ENCODE measurements around the gene B4GALT2. TPM values are rescaled to one million over a fixed set of nuclear protein-coding genes. Genes with fewer than 3 reads are reported as not detected.
A peak's percentile ranks its signal among the peaks of the same experiment; 100 is the strongest.

The B4GALT2 gene
- total RNA-seq, 1 experiment from 2014 or later = 66.2 TPM

- CTCF ChIA-PET = interaction anchor here (0.5 to 0.6 kb wide), 2 partner anchors 9 to 45 kb away, joined by 3 read pairs; no protein-coding TSS in a partner anchor
These were observed 12.6 kb downstream of the B4GALT2 start, which contains the start of gene CCDC24 for GRCh38 chr1:43991476-43992231. TSS of gene CCDC24 (plus strand) at chr1:43991599. CDS start at chr1:43991879, 280 bp downstream.

DNA sequence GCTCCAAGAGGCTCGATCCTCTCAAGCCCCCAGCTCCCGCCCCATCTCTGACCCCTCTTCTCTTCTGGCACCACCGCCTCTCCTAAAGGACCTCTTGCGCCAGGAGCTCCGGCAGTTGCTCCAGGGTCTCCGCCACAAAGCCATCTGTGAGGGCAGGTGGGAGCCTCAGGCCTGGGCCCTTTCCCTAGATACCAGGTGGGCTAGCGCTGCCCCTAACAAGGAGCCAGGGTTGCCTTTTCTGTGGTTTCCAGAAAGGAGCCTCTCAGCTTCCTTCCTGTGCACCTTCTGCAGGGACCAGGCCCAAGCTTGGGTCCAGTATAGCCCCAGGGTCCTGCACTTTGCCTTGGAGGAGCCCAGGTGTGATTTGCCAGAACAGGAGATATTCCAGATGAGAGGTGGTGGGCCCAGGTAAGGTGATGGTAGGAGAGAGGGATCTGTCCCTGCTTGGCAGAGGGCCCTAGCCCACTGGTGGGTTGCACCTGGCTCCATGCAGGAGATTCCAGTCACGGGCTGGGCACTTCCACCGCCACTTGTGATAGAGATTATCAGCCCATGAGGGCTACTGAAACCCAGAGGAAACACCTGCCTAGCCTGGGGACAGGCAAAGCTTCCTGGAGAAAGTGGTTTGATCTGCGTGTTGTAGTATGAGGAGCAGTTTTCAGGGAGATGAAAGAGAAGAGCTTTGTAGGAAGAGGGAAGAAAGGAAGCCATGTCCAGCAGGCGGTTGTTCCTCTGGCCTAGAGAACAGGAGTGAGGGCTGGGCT lies 13.4 kb downstream of the B4GALT2 start:
- ChIA-PET CTCF (interaction anchor here (0.5 to 0.7 kb wide), 5 partner anchors 8 to 229 kb away, joined by 3 read pairs; no protein-coding TSS in a partner anchor), POLR2A (ENCODE audit: unreplicated experiment) (interaction anchor here (0.5 to 0.7 kb wide), 5 partner anchors 36 to 786 kb away, joined by 3 to 9 read pairs (median 5); partner anchors contain the start of genes C1orf210 and ST3GAL3)
- H4K20me1 ChIP-seq (ENCODE audit: insufficient read depth) = no peaks in the 10 kb centered on the region; the same call in 1 of the 2 replicates
- no peaks in the 10 kb centered on the region for H3K9me3 ChIP-seq (ENCODE audit: insufficient read depth, low read depth)
- H3K4me3 ChIP-seq = peak overlapping the region; percentile 59
- peak overlapping the region; percentile 75; the same call in 1 of the 2 replicates for H2AFZ ChIP-seq
- H3K79me2 ChIP-seq (ENCODE audit: low read depth) = no peaks in the 10 kb centered on the region
- peak overlapping the region; percentile 86 for H3K27ac ChIP-seq
- no peak for TF ChIP-seq CTCF (conservative IDR thresholded peaks at IDR 0.05)
- TF ChIP-seq EZH2 (IDR thresholded peaks at IDR 0.05; ENCODE audit: low read depth) = no peak
- TSS peak; percentile 34 for BruUV-seq (replicated peaks)
- DNase-seq = peak in 1 of 2 experiments; percentile 14
- H3K4me1 ChIP-seq (replicated peaks; ENCODE audit: insufficient read depth) = peaks cover 25% of the 10 kb centered on the region
- peaks cover 54% of the 10 kb centered on the region for H3F3A ChIP-seq (ENCODE audit: insufficient read depth, low read depth)
- no peaks in the 10 kb centered on the region for H3K36me3 ChIP-seq (ENCODE audit: low read depth)
- peak overlapping the region; percentile 97 for H3K4me2 ChIP-seq
- intact Hi-C loops (cut with micrococcal nuclease; ENCODE audit: unreplicated experiment) = loop anchor here (1.0 to 5.0 kb wide), 3 partner anchors 40 to 463 kb away; partner anchors contain the start of gene SLC6A9
- no peaks in the 10 kb centered on the region for H3K9me2 ChIP-seq (ENCODE audit: insufficient read depth)
- no peaks in the 10 kb centered on the region for H3K27me3 ChIP-seq (ENCODE audit: insufficient read depth, low read depth)

More at GRCh38 chr1:43991476-43992231, 12.6 kb downstream of the B4GALT2 start, which contains the start of gene CCDC24:
- intact Hi-C loops (cut with micrococcal nuclease; ENCODE audit: unreplicated experiment) = loop anchor here (1.0 to 5.0 kb wide), 5 partner anchors 11 to 462 kb away; partner anchors contain the start of genes IPO13 and SLC6A9
- TF ChIP-seq EZH2 (IDR thresholded peaks at IDR 0.05; ENCODE audit: low read depth) (no peak), CTCF (conservative IDR thresholded peaks at IDR 0.05) (no peak)
- Histone ChIP-seq H3K4me1 (replicated peaks; ENCODE audit: insufficient read depth) (peaks cover 25% of the 10 kb centered on the region), H2AFZ (peak within 1 kb of the TSS; percentile 75), H3K27ac (peak within 1 kb of the TSS; percentile 86), H3K9me3 (ENCODE audit: insufficient read depth, low read depth) (no peaks in the 10 kb centered on the region), H3K9me2 (ENCODE audit: insufficient read depth) (no peaks in the 10 kb centered on the region), H3K36me3 (ENCODE audit: low read depth) (no peaks in the 10 kb centered on the region), H3K4me2 (peak within 1 kb of the TSS; percentile 97), H3K27me3 (ENCODE audit: insufficient read depth, low read depth) (no peaks in the 10 kb centered on the region), H4K20me1 (ENCODE audit: insufficient read depth) (no peaks in the 10 kb centered on the region; the same call in 1 of the 2 replicates), H3F3A (ENCODE audit: insufficient read depth, low read depth) (peaks cover 62% of the 10 kb centered on the region), H3K79me2 (ENCODE audit: low read depth) (no peaks in the 10 kb centered on the region), H3K4me3 (peak within 1 kb of the TSS; percentile 59)
- DNase-seq = peak; percentile 85 to 96
- BruUV-seq (replicated peaks) = no TSS peak
- POLR2A ChIA-PET (ENCODE audit: unreplicated experiment) = interaction anchor here (0.6 to 0.7 kb wide), 3 partner anchors 59 to 346 kb away, joined by 3 to 5 read pairs (median 3); partner anchors contain the start of gene ST3GAL3
